HepG2 (cell line): ENCODE measurements around the gene APOC3. TPM values are rescaled to one million over a fixed set of nuclear protein-coding genes. Genes with fewer than 3 reads are reported as not detected.

Experiments used
- GATAD1 ChIP-seq: IDR thresholded peaks from 2 replicates; pipeline ENCODE4 v1.6.1; 2016; ENCODE audit warnings: missing genetic modification reagents, missing compliant biosample characterization
- HMG20B ChIP-seq: conservative IDR thresholded peaks from 2 replicates; pipeline ENCODE4 v1.6.1; 2016; ENCODE audit warnings: missing genetic modification reagents, missing compliant biosample characterization
- HOXA3 ChIP-seq: sonication (generic); formaldehyde crosslinking; IDR thresholded peaks from 2 replicates; pipeline ENCODE4 v1.5.0; 2020; ENCODE audit warnings: missing genetic modification reagents
- LCORL ChIP-seq, 2 experiments: fragments of 450-650 bp in 1 of 2; sonication (generic) in 1 of 2; formaldehyde crosslinking in 1 of 2; IDR thresholded peaks; 2 replicates each; pipeline versions ENCODE4 v1.5.0 to v1.6.1; 2017 to 2020; ENCODE audit warnings: antibody characterized with exemption in 1 of 2, missing genetic modification reagents in 1 of 2
- MZF1 ChIP-seq: sonication (generic); formaldehyde crosslinking; IDR thresholded peaks from 2 replicates; pipeline ENCODE4 v1.8.1; 2023; ENCODE audit warnings: mild to moderate bottlenecking, missing genetic modification reagents, borderline replicate concordance
- NR0B2 ChIP-seq: sonication (generic); formaldehyde crosslinking; IDR thresholded peaks from 2 replicates; pipeline ENCODE4 v1.4.0; 2020; ENCODE audit warnings: mild to moderate bottlenecking, missing genetic modification reagents
- PAX8 ChIP-seq: sonication (generic); formaldehyde crosslinking; IDR thresholded peaks from 2 replicates; pipeline ENCODE4 v1.8.0; 2022; ENCODE audit warnings: mild to moderate bottlenecking, missing genetic modification reagents, borderline replicate concordance
- PREB ChIP-seq: sonication (generic); formaldehyde crosslinking; IDR thresholded peaks from 2 replicates; pipeline ENCODE4 v1.4.0; 2020; ENCODE audit warnings: missing genetic modification reagents
- RARA ChIP-seq: IDR thresholded peaks from 2 replicates; pipeline ENCODE4 v1.6.1; 2016; ENCODE audit warnings: missing genetic modification reagents, missing compliant biosample characterization
- RFX3 ChIP-seq: IDR thresholded peaks from 2 replicates; pipeline ENCODE4 v1.6.1; 2016; ENCODE audit warnings: missing biosample characterization, missing genetic modification reagents
- RFXAP ChIP-seq: sonication (generic); formaldehyde crosslinking; IDR thresholded peaks from 2 replicates; pipeline ENCODE4 v1.4.0; 2020; ENCODE audit warnings: missing genetic modification reagents, borderline replicate concordance
- U2AF2 ChIP-seq: fragments of 200-400 bp; formaldehyde crosslinking; IDR thresholded peaks from 2 replicates; pipeline ENCODE4 v1.6.1; 2017; ENCODE audit warnings: low read depth, mild to moderate bottlenecking, low read length
- ZBTB49 ChIP-seq: sonication (generic); formaldehyde crosslinking; IDR thresholded peaks from 2 replicates; pipeline ENCODE4 v1.4.0; 2020; ENCODE audit warnings: missing genetic modification reagents, borderline replicate concordance
- ZFP36L1 ChIP-seq: sonication (generic); formaldehyde crosslinking; IDR thresholded peaks from 2 replicates; pipeline ENCODE4 v1.8.0; 2022; ENCODE audit warnings: mild to moderate bottlenecking, missing genetic modification reagents, moderate library complexity
- ZNF205 ChIP-seq: IDR thresholded peaks from 2 replicates; pipeline ENCODE4 v1.6.1; 2018; ENCODE audit warnings: missing biosample characterization, missing genetic modification reagents
- ZNF3 ChIP-seq: IDR thresholded peaks from 2 replicates; pipeline ENCODE4 v1.7.0; 2017; ENCODE audit warnings: inconsistent platforms
- ZNF30 ChIP-seq: sonication (generic); formaldehyde crosslinking; IDR thresholded peaks from 2 replicates; pipeline ENCODE4 v1.5.0; 2020; ENCODE audit warnings: mild to moderate bottlenecking, missing genetic modification reagents
- ZNF382 ChIP-seq: sonication (generic); formaldehyde crosslinking; IDR thresholded peaks from 2 replicates; pipeline ENCODE4 v1.5.0; 2020; ENCODE audit warnings: missing genetic modification reagents, mild to moderate bottlenecking, borderline replicate concordance
- ZNF619 ChIP-seq: sonication (generic); formaldehyde crosslinking; IDR thresholded peaks from 2 replicates; pipeline ENCODE4 v1.4.0; 2020; ENCODE audit warnings: mild to moderate bottlenecking, missing genetic modification reagents
- ZNF691 ChIP-seq: sonication (generic); formaldehyde crosslinking; IDR thresholded peaks from 2 replicates; pipeline ENCODE4 v1.4.0; 2020; ENCODE audit warnings: missing genetic modification reagents, low read depth, mild to moderate bottlenecking, borderline replicate concordance
- ZNF720 ChIP-seq: sonication (generic); formaldehyde crosslinking; IDR thresholded peaks from 2 replicates; pipeline ENCODE4 v1.4.0; 2020; ENCODE audit warnings: missing genetic modification reagents
- ZNF772 ChIP-seq: sonication (generic); formaldehyde crosslinking; IDR thresholded peaks from 2 replicates; pipeline ENCODE4 v1.5.0; 2020; ENCODE audit warnings: mild to moderate bottlenecking, missing genetic modification reagents
- ZNF782 ChIP-seq: sonication (generic); formaldehyde crosslinking; IDR thresholded peaks from 2 replicates; pipeline ENCODE4 v1.4.0; 2020; ENCODE audit warnings: missing genetic modification reagents, mild to moderate bottlenecking, borderline replicate concordance
- polyA plus RNA-seq, 8 experiments: library from polyadenylated mRNA; depleted of rRNA in 3 of 8; stranded (reverse) in 7 of 8; unstranded in 1 of 8; fragments of >200 nt; fragmentation: Illumina TruSeq in 4 of 8; extraction: Trizol in 4 of 8; gene quantifications; 2 replicates each; pipeline versions ENCODE4 v1.2.1 to v1.2.3, GENCODE V29; 2011 to 2016; ENCODE audit warnings: low read depth in 4 of 8, missing spikeins in 1 of 8, mixed read lengths in 1 of 8; ENCODE audit not compliant: insufficient read depth in 1 of 8
- total RNA-seq, 5 experiments: library from RNA; depleted of rRNA; stranded (reverse); fragments of >200 nt; fragmentation: Illumina TruSeq; extraction: Trizol; gene quantifications; 2 replicates each; pipeline ENCODE4 v1.2.3, GENCODE V29; 2016; ENCODE audit warnings: low read depth in 1 of 5
- TF ChIP-seq, protein P1 (sequence below): sonication (generic); formaldehyde crosslinking; IDR thresholded peaks from 2 replicates; pipeline ENCODE4 v1.4.0; 2020; ENCODE audit warnings: mild to moderate bottlenecking, low read depth, missing genetic modification reagents

APOC3 gene
- total and polyA plus RNA-seq, 2 of the 13 experiments (the other 11 are each of a cell fraction or from before 2014, with no cell fraction given) = 314 to 687 TPM

GRCh38 chr11:116829525-116830183, at the start of gene APOC3 (continued):
- TF ChIP-seq RFXAP (no peak), ZNF30 (CRISPR knock-in tag) (no peak), ZNF382 (CRISPR knock-in tag) (no peak), MZF1 (CRISPR knock-in tag) (no peak), PREB (CRISPR knock-in tag) (no peak), ZNF619 (CRISPR knock-in tag) (no peak), ZNF782 (CRISPR knock-in tag) (no peak), RFX3 (CRISPR knock-in tag) (no peak), LCORL (IDR thresholded peaks at IDR 0.05) (no peak), LCORL (CRISPR knock-in tag; IDR thresholded peaks at IDR 0.05) (peak; percentile 85), ZBTB49 (no peak), ZNF691 (CRISPR knock-in tag) (no peak; the same call in 1 of the 2 replicates), PAX8 (peak; percentile 88; the same call in 1 of the 2 replicates), ZNF3 (CRISPR knock-in tag) (no peak), ZNF772 (CRISPR knock-in tag) (no peak; the same call in 1 of the 2 replicates), ZNF205 (no peak), HMG20B (CRISPR knock-in tag) (peak; percentile 40; the same call in 1 of the 2 replicates), ZNF720 (CRISPR knock-in tag) (no peak), HOXA3 (CRISPR knock-in tag) (peak; percentile 60; the same call in 1 of the 2 replicates), RARA (CRISPR knock-in tag) (peak; percentile 85), GATAD1 (peak; percentile 39; the same call in 1 of the 2 replicates), NR0B2 (CRISPR knock-in tag) (peak; percentile 58; the same call in 1 of the 2 replicates), ZFP36L1 (CRISPR knock-in tag) (no peak), U2AF2 (no peak)
- TF ChIP-seq, protein P1, sequence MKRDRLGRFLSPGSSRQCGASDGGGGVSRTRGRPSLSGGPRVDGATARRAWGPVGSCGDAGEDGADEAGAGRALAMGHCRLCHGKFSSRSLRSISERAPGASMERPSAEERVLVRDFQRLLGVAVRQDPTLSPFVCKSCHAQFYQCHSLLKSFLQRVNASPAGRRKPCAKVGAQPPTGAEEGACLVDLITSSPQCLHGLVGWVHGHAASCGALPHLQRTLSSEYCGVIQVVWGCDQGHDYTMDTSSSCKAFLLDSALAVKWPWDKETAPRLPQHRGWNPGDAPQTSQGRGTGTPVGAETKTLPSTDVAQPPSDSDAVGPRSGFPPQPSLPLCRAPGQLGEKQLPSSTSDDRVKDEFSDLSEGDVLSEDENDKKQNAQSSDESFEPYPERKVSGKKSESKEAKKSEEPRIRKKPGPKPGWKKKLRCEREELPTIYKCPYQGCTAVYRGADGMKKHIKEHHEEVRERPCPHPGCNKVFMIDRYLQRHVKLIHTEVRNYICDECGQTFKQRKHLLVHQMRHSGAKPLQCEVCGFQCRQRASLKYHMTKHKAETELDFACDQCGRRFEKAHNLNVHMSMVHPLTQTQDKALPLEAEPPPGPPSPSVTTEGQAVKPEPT (CRISPR knock-in tag) = no peak
